ENCODE measurements around the gene CPSF6. TPM values are rescaled to one million over a fixed set of nuclear protein-coding genes. Genes with fewer than 3 reads are reported as not detected.

Gene CPSF6
- total RNA-seq, 3 donors from 2014 or later, result 46.7 to 57.3 (median 57.2) TPM

DNA sequence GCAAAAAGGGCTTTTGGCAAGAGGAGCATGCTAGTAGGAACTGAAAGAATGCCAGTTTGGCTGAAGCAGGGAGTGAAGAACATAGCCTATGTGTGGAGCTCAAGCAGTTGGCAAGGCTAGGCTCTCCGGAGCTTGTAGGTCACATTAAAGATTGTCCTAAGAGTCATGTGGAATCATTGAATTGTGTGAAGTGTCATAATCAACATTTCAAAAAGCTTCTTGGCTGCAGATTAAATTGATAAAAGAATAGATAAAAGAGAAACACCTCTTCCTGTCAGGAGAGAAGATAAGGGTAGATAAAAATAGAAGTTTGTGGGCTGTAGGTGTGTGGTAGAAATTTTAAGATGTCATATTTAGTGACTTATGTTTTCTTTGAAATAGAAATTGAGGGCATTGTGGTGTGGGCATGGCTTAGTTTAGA is 36.1 kb downstream of the CPSF6 start:
- peaks cover 2% of the 10 kb centered on the region for H3K4me1 ChIP-seq (ENCODE audit: low read depth)
- no peak overlapping the region for H3K4me3 ChIP-seq
- DNase-seq (no peak), ATAC-seq (no peak)
- no peaks in the 10 kb centered on the region for H3K36me3 ChIP-seq (ENCODE audit: low read depth)
- H3K9me3 ChIP-seq, result no peaks in the 10 kb centered on the region
- no peak for TF ChIP-seq CTCF (IDR thresholded peaks at IDR 0.05)
- intact Hi-C loops (cut with DNase I, micrococcal nuclease), result no loop called here

- ATAC-seq, result peak; percentile 68
- Histone ChIP-seq H3K4me1 (ENCODE audit: low read depth) (peaks cover 9% of the 10 kb centered on the region), H3K36me3 (ENCODE audit: low read depth) (no peaks in the 10 kb centered on the region), H3K4me3 (no peak overlapping the region), H3K9me3 (no peaks in the 10 kb centered on the region)
- intact Hi-C loops (cut with DNase I, micrococcal nuclease), result no loop called here
- no peak for DNase-seq
- no peak for TF ChIP-seq CTCF (IDR thresholded peaks at IDR 0.05)
These were observed 39.7 kb downstream of the CPSF6 start for GRCh38 chr12:69278814-69279782.

- H3K4me3 ChIP-seq, result no peak overlapping the region
- H3K4me1 ChIP-seq (ENCODE audit: low read depth), result peaks cover 9% of the 10 kb centered on the region
- peak; percentile 81 for ATAC-seq
- intact Hi-C loops (cut with DNase I, micrococcal nuclease), result no loop called here
- TF ChIP-seq CTCF (IDR thresholded peaks at IDR 0.05), result no peak
- DNase-seq, result peak; percentile 67 to 75 (median 73)
- H3K36me3 ChIP-seq (ENCODE audit: low read depth), result no peaks in the 10 kb centered on the region
- no peaks in the 10 kb centered on the region for H3K9me3 ChIP-seq
These were observed 44.8 kb downstream of the CPSF6 start for GRCh38 chr12:69284131-69284530.

DNA sequence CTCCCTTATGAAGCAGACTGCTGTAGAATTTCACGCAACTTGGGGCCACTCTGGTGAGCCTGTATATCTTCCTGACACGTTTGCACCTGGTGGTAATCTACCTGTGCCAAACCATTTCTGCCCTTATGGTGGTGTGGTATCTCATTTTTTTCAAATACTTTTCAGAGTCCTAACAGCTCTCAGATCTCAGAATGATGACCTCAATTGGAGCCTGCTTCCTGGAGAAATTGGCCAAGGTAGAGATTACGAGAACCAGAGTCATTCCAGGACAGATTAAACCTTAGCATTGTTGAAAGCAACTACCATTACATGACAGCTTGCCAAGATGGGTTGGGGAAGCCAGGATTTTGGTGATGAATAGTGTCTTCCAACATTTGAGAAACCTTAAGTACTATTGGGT is 48.2 kb downstream of the CPSF6 start:
- intact Hi-C loops (cut with DNase I, micrococcal nuclease), result no loop called here
- Histone ChIP-seq H3K4me1 (ENCODE audit: low read depth) (peaks cover 9% of the 10 kb centered on the region), H3K4me3 (no peak overlapping the region), H3K36me3 (ENCODE audit: low read depth) (no peaks in the 10 kb centered on the region), H3K9me3 (no peaks in the 10 kb centered on the region)
- ATAC-seq (no peak), DNase-seq (no peak)
- no peak for TF ChIP-seq CTCF (IDR thresholded peaks at IDR 0.05)

DNA sequence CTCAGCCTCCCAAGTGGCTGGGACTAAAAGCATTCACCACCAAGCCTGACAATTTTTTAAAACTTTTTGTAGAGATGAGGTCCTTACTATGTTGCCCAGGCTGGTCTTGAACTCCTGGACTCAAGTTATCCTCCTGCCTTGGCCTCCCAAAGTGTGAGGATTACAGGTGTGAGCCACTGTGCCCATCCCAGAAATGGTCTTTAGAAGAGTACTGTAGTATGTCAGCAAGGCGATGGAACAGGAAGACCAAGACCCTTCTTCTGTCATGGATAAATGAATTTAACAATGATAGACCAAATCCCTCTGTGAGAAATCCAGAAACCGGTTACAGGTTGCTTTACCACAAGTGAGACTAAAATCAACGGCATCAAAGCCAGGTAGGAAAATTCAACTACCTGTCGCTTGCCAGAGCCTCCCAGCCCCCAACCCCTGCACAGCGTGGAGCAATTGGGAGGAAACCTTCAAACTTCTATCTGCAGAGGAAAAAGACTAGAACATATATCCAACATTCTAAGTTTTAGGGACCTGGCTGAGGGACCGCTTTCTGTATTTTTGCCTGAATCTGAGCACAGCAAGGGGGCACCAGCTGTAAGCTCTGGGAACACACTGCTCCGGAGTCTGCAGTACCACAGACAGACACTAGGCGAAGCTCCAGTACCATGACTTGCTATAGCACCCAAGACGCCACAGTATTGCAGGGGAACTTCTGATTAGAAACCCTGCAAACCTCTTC is 51.3 kb downstream of the CPSF6 start:
- intact Hi-C loops (cut with DNase I, micrococcal nuclease), result no loop called here
- ATAC-seq (peak; percentile 100), DNase-seq (peak; percentile 57 to 92 (median 75))
- peak; percentile 92 for TF ChIP-seq CTCF (IDR thresholded peaks at IDR 0.05)
- no peaks in the 10 kb centered on the region for H3K4me1 ChIP-seq (ENCODE audit: low read depth)
- H3K4me3 ChIP-seq, result no peak overlapping the region
- no peaks in the 10 kb centered on the region for H3K36me3 ChIP-seq (ENCODE audit: low read depth)
- no peaks in the 10 kb centered on the region for H3K9me3 ChIP-seq
